Tibial nerve (tissue), 4 donors: ENCODE data around the gene CYP4A11.
"Not testable (repeated sequence)": the region's sequence is repeated elsewhere in the genome, so short reads cannot be mapped to it uniquely, and the experiment has no call there.

ENCODE experiments used
- CTCF ChIP-seq, 5 experiments: fragments of 200-600 bp in 3 of 5; fragments of 450-650 bp in 2 of 5; sonication (generic) in 3 of 5; IDR thresholded peaks; one replicate each; pipeline ENCODE4 v1.5.1; 2016 to 2019; ENCODE audit warnings: antibody characterized with exemption in 5 of 5, mild to moderate bottlenecking in 3 of 5, moderate library complexity in 2 of 5
- EP300 ChIP-seq, 2 donors: sonication (generic); formaldehyde crosslinking; IDR thresholded peaks; one replicate each; pipeline ENCODE4 v1.6.1; 2017; ENCODE audit warnings: antibody characterized with exemption in 2 of 2, mild to moderate bottlenecking in 1 of 2
- POLR2A ChIP-seq, 2 donors: fragments of 450-650 bp; IDR thresholded peaks; one replicate each; pipeline ENCODE4 v1.6.1; 2017; ENCODE audit warnings: antibody characterized with exemption in 2 of 2, mild to moderate bottlenecking in 2 of 2, moderate library complexity in 2 of 2

GRCh38 chr1:46955116-46955515 is 13.8 kb upstream of the CYP4A11 start:
- not testable (repeated sequence) for TF ChIP-seq CTCF, POLR2A, EP300 (IDR thresholded peaks at IDR 0.05)
